AG09309 (cell line): Measurements from ENCODE around the gene KCNH3.

Experiments used
- DNase-seq: peaks from one replicate; pipeline ENCODE4 v3.0.0-alpha.2; 2010; ENCODE audit warnings: low read depth
- H3K4me3 ChIP-seq: 2 replicates; pipeline ENCODE4 v1.5.1; 2011; ENCODE audit warnings: mild to moderate bottlenecking, low read depth, low read length, moderate library complexity; ENCODE audit not compliant: control insufficient read depth
- TF ChIP-seq, protein P1 (sequence below): IDR thresholded peaks from 2 replicates; pipeline ENCODE4 v1.5.1; 2011; ENCODE audit warnings: mild to moderate bottlenecking, low read depth, low read length, inconsistent platforms; ENCODE audit not compliant: insufficient read depth, control insufficient read depth; ENCODE audit errors: missing control alignments

Gene KCNH3, protein sequence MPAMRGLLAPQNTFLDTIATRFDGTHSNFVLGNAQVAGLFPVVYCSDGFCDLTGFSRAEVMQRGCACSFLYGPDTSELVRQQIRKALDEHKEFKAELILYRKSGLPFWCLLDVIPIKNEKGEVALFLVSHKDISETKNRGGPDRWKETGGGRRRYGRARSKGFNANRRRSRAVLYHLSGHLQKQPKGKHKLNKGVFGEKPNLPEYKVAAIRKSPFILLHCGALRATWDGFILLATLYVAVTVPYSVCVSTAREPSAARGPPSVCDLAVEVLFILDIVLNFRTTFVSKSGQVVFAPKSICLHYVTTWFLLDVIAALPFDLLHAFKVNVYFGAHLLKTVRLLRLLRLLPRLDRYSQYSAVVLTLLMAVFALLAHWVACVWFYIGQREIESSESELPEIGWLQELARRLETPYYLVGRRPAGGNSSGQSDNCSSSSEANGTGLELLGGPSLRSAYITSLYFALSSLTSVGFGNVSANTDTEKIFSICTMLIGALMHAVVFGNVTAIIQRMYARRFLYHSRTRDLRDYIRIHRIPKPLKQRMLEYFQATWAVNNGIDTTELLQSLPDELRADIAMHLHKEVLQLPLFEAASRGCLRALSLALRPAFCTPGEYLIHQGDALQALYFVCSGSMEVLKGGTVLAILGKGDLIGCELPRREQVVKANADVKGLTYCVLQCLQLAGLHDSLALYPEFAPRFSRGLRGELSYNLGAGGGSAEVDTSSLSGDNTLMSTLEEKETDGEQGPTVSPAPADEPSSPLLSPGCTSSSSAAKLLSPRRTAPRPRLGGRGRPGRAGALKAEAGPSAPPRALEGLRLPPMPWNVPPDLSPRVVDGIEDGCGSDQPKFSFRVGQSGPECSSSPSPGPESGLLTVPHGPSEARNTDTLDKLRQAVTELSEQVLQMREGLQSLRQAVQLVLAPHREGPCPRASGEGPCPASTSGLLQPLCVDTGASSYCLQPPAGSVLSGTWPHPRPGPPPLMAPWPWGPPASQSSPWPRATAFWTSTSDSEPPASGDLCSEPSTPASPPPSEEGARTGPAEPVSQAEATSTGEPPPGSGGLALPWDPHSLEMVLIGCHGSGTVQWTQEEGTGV

DNA sequence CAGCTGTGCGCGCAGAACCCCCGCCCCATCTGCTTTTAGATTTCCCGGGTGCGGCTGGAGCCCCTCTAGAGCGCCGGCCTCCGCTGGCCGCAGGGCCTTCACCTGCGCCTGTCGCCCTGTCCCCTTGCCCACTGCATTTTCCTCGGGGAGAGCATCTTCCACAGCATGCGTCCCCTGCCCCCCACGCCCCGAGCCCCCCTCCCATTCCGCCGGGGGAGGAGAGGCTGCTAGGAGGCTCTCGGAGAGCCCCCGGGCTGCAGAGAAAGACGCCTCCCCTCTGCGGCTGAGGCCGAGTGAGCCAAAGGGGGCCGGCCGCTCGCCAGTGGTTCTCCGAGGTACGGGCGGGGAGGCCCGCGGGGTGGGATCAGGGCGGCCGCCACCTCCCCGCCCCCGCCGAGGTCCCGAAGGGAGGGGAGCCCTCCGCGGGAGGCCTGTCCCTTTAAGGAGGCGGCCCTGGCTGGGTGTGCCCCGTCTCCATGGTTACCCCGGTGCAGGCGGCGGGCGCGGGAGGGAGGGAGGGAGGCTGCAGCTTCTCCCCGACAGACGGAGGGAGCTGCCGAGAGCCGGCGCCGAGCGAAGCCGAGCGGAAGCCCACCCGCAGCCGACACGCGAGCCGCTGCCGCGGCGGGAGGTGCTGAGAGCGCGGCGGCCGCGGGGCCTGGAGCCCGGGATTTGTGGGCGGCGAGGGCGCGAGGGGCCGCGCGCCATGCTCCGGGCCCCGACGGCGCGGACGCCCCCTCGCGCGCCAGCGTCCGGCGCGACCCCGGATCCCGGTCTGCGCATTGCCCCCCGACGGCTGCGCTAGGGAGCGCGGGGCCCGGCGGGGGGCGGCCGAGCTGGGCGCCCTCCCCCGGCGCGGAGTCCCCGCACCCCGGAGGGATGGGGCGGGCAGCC lies at the start of gene KCNH3:
Gene KCNH3, plus strand, starts transcription at position 521 of the 894 bp plus-strand sequence. CDS start 387 bp downstream, outside the sequence.
- peak within 1 kb of the TSS; percentile 26 for H3K4me3 ChIP-seq
- TF ChIP-seq, protein P1, sequence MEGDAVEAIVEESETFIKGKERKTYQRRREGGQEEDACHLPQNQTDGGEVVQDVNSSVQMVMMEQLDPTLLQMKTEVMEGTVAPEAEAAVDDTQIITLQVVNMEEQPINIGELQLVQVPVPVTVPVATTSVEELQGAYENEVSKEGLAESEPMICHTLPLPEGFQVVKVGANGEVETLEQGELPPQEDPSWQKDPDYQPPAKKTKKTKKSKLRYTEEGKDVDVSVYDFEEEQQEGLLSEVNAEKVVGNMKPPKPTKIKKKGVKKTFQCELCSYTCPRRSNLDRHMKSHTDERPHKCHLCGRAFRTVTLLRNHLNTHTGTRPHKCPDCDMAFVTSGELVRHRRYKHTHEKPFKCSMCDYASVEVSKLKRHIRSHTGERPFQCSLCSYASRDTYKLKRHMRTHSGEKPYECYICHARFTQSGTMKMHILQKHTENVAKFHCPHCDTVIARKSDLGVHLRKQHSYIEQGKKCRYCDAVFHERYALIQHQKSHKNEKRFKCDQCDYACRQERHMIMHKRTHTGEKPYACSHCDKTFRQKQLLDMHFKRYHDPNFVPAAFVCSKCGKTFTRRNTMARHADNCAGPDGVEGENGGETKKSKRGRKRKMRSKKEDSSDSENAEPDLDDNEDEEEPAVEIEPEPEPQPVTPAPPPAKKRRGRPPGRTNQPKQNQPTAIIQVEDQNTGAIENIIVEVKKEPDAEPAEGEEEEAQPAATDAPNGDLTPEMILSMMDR: no peak
- DNase-seq: no peak

DNA sequence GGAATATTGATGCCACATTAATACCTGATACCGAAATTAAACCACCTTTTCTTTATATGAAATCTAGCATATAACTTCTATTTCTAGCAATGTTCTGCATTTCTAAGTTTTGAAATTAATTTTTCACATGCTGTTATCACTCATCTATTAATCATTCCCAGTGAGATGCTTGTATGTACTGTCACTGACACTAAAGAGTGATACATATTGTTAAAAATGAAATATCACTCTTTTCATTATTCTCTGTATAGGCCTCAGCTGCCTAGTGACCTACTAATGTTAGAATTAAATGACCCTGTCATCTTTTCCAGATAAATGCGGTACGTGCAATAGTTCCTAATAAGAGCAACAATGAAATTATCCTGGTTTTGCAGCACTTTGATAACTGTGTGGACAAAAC lies 49.7 kb upstream of the KCNH3 start:
- no peak overlapping the region for H3K4me3 ChIP-seq
- no peak for DNase-seq
- TF ChIP-seq, protein P1: no peak

DNA sequence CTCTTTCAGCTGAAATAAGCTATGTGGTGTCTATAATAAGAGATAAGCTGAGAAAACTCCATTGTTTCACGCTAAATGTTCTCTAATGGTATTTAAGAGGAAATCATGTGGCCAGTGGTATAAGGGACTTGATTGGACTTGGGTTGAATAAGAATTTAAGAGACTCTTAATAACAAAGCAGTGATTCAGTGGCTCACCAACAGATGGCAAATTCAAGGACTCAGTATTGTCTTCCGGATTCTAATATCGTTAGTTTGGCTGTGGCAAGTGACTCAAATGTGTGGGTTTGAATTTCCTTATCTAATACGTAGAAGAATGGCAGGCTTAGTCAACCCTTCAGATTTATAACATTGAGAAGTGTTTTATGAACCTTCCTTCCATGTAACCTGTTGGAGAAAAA lies 49.1 kb upstream of the KCNH3 start:
- peak; percentile 42 for DNase-seq
- no peak overlapping the region for H3K4me3 ChIP-seq
- TF ChIP-seq, protein P1: no peak

DNA sequence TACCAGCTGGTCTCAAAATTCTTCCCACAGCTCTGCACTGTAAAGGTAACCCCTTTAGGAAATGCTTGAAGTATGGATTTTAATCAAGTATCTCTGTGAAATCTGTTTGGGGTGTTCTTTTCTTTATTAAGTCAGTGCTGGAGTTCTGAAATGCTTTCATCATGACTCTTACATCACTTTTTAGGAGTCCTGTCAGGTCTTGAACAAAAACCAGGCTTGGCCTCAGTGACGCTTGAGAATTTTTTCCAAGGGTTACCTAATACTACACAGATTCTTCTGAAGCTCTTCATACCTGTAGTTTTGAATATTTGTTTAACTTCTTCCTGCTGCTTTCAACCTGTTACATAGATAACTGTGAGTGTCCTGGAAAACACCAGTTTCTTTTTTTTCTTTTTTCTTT lies 47.0 kb upstream of the KCNH3 start:
- no peak overlapping the region for H3K4me3 ChIP-seq
- DNase-seq: no peak
- TF ChIP-seq, protein P1: no peak

DNA sequence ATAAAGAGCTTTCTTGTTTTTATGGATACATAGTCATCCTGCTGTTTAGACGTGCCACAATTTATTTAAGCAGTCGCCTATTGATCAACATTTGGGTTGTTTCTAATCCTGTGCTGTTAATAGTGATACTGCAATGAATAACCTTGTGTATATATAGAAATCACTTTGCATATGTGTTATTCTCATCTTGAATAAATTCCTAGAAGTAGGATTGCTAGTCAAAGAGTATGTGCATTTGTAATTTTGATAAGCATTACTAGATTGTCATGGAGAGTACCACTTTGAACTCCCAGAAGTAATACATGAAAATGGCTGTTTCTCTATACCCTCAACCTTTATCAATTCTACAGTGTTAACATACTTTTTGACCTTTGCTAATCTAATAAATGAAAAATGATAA lies 44.9 kb upstream of the KCNH3 start:
- H3K4me3 ChIP-seq: no peak overlapping the region
- TF ChIP-seq, protein P1: no peak
- no peak for DNase-seq
